PFSK-1 (cell line): ENCODE data around the gene GSE1.

Source experiments
- POLR2AphosphoS5 ChIP-seq: IDR thresholded peaks from 2 replicates; pipeline ENCODE4 v1.6.1; 2012; ENCODE audit warnings: low read depth, mild to moderate bottlenecking, control low read depth, low read length, moderate library complexity
- TF ChIP-seq, protein P1 (sequence below), 2 experiments: IDR thresholded peaks; 2 replicates each; pipeline versions ENCODE4 v1.6.1 to v1.8.0; 2011 to 2012; ENCODE audit warnings: low read depth in 2 of 2, low read length in 2 of 2, control low read depth in 1 of 2, inconsistent platforms in 1 of 2, mild to moderate bottlenecking in 1 of 2, moderate library complexity in 1 of 2; ENCODE audit not compliant: insufficient read depth in 1 of 2

DNA sequence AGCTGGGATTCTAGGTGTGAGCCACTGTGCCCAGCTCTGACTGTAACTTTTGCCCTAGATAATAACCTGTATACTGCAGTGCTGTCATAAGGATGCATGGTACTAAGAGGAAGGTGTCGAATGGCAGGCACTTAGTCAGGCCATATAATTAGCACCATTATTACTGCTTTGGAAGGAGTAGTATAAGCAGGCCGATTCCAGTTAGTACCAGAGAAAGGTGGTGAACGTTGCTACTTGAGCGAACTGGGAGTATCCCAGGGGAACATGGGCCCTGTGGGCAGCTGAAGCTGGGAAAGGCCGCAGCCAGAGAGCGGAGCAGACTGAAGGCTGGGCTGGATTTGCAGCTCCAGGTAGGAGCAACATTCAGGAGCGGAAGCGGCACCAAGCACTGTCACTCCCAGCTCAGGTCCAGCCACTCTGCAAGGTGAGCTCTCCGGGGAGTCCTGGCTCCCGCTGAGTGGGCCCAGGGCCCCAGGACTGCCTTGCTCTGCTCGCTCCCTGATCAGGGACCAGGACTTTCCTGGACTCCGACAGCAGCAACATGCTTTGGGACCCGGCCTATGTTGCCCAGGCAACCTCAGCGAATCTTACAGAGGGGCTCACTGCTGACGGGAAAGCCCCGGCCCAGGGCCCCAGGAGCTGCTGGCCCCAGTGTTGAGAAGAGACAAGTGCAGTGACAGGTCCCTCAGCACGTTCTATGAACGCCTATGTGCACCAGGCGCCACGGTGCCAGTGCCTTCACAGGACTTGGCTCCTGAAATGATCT is 109.2 kb downstream of the GSE1 start:
- no peak for TF ChIP-seq POLR2AphosphoS5
- TF ChIP-seq, protein P1, sequence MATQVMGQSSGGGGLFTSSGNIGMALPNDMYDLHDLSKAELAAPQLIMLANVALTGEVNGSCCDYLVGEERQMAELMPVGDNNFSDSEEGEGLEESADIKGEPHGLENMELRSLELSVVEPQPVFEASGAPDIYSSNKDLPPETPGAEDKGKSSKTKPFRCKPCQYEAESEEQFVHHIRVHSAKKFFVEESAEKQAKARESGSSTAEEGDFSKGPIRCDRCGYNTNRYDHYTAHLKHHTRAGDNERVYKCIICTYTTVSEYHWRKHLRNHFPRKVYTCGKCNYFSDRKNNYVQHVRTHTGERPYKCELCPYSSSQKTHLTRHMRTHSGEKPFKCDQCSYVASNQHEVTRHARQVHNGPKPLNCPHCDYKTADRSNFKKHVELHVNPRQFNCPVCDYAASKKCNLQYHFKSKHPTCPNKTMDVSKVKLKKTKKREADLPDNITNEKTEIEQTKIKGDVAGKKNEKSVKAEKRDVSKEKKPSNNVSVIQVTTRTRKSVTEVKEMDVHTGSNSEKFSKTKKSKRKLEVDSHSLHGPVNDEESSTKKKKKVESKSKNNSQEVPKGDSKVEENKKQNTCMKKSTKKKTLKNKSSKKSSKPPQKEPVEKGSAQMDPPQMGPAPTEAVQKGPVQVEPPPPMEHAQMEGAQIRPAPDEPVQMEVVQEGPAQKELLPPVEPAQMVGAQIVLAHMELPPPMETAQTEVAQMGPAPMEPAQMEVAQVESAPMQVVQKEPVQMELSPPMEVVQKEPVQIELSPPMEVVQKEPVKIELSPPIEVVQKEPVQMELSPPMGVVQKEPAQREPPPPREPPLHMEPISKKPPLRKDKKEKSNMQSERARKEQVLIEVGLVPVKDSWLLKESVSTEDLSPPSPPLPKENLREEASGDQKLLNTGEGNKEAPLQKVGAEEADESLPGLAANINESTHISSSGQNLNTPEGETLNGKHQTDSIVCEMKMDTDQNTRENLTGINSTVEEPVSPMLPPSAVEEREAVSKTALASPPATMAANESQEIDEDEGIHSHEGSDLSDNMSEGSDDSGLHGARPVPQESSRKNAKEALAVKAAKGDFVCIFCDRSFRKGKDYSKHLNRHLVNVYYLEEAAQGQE (IDR thresholded peaks at IDR 0.05; ENCODE audit: insufficient read depth in 1 of 2, low read depth in 2 of 2, low read length in 2 of 2) = no peak
